ENCODE measurements around the gene UBE3B.

Gene UBE3B

GRCh38 chr12:109497675-109498074 is 20.2 kb downstream of the UBE3B start:
- no peak for DNase-seq

DNA sequence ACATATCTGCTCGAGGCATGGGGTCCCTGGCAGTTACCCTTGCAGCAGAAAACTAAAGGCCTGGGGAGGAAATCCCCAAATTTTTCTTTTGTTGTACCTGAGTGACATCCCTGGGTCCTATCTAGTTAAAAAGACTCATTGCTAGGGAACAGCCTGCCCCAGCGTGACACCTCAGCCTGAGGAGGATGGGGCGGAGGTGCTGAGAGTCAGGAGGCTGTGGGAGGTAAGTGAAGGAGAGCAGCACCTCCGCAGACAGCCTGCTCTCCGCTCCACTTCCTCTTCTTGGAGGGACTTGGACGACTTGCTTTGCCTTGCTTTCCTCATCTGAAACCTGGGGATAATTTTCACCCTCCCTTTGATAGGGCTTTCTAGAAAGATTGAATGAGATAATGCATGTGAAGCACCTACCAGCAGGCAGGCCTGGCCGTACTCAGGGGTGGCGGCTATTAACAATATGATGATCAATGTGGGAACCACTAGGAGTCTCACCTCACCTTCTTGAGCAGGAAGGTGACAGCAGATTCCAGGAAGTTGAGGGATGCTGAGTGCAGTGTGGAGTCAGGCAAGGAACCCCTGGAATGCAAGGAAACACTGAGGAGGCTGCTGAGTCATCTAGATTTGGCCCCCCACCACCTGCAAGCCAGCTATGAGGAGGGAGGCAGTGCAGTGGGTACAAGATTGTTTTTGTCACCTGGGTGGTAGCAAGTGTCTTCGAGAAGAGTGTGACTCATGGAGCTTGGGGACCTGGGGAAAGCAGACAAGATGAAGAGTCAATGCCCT is 23.2 kb downstream of the UBE3B start:
- no peak for DNase-seq

DNA sequence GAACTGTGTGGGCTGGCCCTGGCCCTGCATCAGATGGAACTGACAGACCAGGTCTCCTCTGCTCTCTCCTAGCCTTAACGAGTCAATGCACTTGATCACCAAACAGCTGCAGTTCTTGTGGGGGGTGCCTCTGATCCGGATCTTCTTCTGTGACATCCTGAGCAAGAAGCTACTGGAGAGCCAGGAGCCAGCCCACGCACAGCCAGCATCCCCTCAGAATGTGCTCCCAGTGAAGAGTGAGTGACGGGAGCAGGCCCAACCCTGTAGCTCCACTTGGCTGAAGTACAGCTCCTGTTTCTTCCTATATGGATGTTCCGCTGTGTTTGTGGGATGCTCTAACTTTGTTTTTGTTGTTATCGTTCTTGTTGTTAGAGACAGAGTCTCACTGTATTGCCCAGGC is 23.9 kb downstream of the UBE3B start:
- DNase-seq = no peak

DNA sequence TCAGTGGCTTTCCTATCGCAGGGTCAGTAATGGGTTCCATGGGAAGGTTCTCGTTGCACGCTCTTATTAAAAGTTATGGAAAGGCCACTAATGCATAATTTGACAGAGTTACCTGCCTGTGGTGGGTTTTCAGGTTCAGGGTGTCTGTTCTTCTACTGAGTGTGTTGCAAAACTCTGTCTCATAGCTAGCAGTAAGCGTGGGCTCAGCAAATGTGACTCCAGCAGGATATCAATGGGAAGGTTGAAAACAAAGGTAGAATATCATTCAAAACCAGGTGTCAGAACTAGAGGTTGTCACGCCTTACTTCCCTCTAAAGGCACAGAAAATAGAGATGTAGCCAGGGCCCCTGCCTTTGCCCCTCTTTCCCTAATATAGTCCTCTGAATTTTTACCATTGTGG is 24.9 kb downstream of the UBE3B start:
- no peak for DNase-seq

- no peak for DNase-seq
Measured at GRCh38 chr12:109503611-109504010, 26.2 kb downstream of the UBE3B start.

GRCh38 chr12:109504068-109504467 is 26.6 kb downstream of the UBE3B start:
- DNase-seq = no peak

DNA sequence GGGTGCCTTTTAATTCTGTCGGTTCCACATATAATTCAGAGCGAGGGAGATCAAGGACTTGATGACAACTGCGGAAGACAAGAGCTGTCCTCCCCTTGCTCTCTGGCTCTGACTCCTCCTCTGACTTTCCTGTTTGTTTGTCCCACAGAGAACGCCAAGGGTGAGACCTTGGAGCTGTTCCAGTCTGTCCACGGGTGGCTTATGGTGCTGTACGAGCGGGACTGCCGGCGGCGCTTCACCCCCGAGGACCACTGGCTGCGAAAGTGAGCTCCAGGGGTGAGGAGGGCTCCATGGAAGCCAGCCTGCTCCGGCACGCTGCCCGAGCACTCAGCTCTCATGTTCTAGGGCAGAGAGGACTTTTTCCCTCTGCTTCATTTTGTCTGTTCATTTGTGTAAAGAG is 32.8 kb downstream of the UBE3B start:
- no peak for DNase-seq

GRCh38 chr12:109512608-109513007 is 35.2 kb downstream of the UBE3B start:
- DNase-seq = no peak

DNA sequence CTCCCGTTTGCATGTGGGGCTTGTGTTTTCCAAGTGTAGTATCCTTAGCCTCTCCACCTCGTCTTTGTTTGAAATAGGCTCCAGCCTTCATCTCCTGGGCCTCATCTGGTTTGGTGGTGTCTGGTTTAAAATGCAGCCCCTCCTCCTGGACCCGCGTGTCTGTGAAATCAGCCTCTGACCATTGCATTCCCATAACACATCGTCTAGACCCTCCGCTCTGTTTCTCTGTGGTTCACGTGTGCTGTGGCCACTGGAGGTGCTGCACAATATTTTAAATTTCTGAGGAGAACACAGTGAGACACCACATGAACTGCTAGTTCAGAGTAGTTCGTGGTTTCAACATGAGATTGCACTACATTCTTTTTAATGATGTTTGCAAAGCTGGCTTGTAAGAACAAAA is 35.6 kb downstream of the UBE3B start:
- DNase-seq = no peak

- DNase-seq = no peak
Measured at GRCh38 chr12:109513977-109514376, 36.5 kb downstream of the UBE3B start.

DNA sequence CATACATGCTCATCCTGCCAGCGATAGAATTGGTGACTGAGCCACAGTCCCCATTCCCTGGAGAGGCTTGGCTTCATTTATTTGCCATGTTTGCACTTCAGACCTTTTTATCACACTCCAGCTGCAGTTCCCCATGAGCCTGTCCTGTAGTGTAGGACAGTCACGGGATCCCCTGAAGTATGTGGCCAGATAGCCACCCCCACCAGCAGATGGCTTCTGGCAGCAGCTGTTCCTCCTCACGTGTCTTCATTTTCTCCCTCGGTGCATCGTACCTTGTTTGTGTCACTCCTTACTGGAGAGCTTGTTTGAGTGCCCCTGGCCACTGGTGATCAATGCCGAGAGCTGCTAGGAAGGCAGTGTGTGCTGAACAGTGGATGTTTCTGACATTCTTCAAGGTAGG is 40.2 kb downstream of the UBE3B start:
- no peak for DNase-seq

DNA sequence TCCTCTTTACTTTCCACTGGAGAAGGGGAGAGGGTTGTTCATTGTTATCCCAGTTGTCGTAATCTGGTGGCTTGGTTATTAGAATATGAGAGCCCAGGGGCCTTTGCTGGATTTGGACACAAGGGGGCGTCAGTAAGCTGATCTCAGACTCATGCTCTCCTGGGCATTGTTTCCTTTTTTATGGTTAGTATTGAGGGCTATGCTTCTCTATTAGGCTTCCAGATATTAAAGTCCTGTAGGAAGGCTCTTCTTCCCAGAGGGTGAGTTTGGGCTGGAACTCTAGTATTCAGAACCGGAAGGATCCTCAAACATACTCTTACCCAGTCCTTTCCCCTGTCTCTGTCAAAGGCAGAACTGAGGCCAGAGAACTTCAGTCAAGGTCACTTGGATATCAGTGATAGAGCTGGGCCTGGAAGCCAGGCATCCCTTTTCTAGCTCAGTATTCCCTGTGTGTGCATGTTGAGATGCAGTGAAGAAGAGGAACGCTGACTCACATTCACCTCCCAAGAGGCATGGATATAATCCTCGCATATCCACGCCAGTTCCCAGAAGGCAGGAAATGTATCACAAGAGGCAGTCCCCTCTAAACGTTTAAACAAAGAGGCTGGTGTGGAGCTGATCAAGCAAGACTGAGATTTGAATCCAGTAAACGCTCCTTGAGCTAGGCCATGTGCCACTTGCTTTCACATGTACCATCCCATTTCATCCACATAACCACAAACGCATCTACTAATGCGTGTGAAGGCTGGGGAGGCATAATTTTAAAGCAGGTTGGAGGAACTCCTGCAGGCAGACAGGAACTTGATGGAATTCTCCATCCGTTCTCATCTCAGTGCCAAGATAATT is 41.6 kb downstream of the UBE3B start:
- peak; percentile 49 for DNase-seq

DNA sequence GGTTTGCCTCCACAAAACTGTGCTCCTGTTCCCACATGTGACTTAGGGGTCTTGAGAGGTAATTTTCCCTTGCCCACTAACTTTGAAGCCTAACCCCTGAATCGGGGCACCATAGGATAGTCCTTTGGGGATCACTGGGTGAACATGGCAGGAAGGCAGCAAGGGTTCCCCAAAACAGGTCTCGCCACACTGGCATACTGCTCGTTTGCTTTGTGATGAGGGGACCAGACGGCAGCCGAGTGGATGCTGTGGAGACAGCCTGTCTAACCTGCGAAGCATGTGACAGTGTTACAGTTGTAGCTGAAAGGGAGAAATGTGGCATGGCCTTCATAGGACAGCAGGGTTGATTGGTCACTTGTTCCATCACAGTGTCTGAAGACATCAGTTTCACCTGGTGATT is 42.4 kb downstream of the UBE3B start:
- no peak for DNase-seq

DNA sequence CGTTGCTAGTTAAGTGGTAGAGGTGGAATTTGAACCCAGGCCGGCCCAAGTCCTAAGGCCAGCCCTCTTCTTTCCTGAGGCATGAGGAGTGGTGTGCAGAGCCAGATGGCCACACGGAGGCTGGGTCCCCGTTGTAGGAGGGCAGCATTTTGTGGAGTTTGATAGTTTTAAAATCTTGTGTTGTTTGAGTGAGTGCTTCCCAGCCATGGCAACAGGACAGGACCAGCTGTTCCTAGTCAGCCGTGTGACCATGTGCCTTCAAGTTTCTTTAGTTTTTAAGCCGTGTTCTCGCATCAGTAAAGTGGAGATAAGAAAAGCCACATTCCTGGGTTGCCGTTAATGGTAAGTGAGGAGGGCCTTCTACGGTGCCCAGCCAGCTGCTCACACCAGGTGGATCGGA is 44.4 kb downstream of the UBE3B start:
- DNase-seq = no peak

GRCh38 chr12:109523071-109523470 is 45.6 kb downstream of the UBE3B start:
- DNase-seq = no peak

GRCh38 chr12:109523504-109523903 is 46.1 kb downstream of the UBE3B start:
- DNase-seq = no peak

DNA sequence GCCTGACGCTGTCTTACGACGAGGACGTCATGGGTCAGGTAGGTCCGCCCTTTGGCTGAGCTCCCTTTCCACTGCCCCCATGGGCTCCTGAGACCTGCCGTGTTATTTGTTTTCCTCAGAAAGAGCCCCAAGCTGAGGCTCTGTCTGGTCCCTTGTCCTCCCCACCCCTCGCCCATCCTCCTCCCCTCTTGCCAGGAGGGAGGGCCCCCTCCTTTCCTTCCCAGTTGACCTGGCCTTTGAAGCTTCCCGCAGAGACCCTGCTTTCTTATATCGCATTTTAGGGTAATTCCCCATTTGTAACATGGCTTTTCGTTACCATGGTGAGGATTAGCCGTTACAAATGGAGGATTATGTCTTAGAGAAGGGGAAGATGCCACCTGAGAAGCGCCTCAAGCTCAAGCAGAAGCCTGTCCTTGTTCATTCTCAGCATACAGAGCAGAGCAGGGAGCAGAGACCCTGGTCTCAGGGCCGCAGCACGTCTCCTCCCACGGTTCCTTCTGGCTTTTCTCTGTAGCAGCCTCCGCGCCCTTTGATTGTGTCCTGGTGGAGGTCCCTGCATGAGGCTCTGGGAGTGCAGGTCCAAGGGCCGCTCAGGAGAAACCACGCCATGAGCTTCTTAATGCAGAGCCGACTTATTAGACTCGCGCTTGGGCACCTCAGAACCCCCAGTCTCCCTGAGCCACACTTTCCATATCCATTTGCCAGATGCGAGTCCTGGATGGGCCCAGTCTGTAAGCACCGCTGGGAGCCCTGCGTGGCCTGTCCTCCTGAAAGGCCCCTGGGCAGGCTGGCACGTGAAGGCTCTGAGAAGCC is 47.2 kb downstream of the UBE3B start:
- no peak for DNase-seq

DNA sequence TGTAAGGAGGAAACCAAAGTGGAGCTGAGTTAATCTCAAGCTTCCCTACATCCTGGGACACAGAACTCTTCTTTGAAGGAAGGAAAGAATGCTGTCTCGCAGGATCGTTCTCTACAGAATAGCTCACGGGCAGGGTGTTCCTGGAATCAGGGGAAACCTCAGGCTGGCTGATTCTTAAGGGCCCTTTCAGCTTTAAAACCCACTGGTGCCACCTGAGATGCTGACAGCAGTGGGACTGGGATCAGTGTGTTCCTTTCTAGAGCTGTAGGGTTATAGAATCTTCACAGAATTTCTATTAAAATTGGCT is 47.8 kb downstream of the UBE3B start:
- no peak for DNase-seq

GRCh38 chr12:109527489-109528123 is 50.2 kb downstream of the UBE3B start:
- no peak for DNase-seq

DNA sequence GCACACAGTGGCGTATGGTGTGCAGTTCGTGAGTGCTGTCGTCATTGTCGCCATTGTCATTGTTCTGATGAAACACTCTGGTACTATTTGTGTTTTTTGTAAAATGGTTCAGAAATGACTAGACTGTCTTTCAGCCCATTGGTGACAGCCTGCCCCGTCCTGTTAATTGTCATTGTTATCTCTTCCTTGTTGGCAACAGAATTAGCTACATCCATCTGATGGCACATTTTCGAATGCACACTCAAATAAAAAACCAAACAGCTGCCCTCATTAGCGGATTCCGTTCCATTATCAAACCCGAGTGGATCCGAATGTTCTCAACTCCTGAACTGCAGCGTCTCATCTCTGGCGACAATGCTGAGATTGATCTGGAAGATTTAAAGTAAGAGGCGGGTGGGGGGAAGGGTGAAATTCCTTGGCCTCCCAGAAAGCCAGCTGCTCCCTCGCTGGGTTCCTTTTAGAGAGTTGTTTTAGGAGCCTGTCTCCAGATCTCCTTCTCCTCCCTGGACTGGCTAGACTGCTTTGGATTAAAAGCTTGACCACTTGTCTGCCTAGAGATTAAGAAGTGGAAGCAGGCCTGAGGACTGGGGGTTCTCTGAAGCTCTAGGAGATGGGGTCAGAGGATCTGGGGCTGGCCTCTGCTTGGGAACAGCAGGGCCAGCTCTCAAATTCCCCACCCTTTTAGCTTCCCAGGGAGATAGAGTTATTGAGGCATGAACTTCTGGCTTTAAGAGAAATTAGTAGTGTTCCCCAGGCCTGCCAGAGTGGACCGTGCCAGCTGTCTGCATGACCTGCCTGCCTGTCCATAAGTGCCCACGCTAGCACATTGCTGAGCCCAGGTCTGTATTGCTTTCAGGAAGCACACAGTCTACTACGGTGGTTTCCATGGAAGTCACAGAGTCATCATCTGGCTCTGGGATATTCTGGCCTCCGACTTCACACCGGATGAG is 52.5 kb downstream of the UBE3B start:
- DNase-seq = no peak

GRCh38 chr12:109531411-109531810 is 54.0 kb downstream of the UBE3B start:
- no peak for DNase-seq

All from stimulated activated CD4-positive, alpha-beta T cell treated with anti-CD3 and anti-CD28 coated beads, Interleukin-4, amount 100 ng/mL, for 1 hour (primary cell).